OCI-LY1 (cell line): Measurements from ENCODE around the gene DSE.

Experiments
- EZH2 ChIP-seq: fragments of 200-600 bp; sonication (generic), shearing (Covaris generic); IDR thresholded peaks from 2 replicates; pipeline ENCODE4 v1.8.0; 2017; ENCODE audit warnings: borderline replicate concordance, mixed run types, mild to moderate bottlenecking, antibody characterized with exemption, low read length, moderate library complexity, mixed read lengths
- TF ChIP-seq, protein P1 (sequence below): fragments of 200-600 bp; sonication (generic), shearing (Covaris generic); IDR thresholded peaks from 2 replicates; pipeline ENCODE4 v1.5.1; 2017; ENCODE audit warnings: mild to moderate bottlenecking, antibody characterized with exemption, low read length, moderate library complexity, mixed read lengths

DNA sequence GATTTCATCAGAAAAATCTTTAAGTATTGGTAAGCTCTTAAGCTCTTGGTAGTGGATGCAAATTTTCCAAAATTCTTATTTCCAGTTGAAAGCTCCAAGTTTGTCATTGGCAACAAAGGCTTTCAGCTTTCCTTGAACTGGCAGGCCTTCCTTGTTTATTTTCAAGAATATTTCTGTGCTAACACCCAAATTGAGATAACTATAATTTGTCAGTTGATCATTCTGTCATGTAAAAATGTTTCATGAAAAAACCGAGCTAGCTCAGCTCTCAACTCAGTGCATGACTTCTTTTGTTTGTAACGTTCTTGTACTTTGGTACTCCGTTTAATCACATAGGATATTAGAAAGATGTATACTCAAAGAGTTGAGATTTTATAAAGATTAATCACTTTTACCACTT, 51.5 kb downstream of the DSE start:
- TF ChIP-seq, protein P1, sequence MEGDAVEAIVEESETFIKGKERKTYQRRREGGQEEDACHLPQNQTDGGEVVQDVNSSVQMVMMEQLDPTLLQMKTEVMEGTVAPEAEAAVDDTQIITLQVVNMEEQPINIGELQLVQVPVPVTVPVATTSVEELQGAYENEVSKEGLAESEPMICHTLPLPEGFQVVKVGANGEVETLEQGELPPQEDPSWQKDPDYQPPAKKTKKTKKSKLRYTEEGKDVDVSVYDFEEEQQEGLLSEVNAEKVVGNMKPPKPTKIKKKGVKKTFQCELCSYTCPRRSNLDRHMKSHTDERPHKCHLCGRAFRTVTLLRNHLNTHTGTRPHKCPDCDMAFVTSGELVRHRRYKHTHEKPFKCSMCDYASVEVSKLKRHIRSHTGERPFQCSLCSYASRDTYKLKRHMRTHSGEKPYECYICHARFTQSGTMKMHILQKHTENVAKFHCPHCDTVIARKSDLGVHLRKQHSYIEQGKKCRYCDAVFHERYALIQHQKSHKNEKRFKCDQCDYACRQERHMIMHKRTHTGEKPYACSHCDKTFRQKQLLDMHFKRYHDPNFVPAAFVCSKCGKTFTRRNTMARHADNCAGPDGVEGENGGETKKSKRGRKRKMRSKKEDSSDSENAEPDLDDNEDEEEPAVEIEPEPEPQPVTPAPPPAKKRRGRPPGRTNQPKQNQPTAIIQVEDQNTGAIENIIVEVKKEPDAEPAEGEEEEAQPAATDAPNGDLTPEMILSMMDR = no peak
- TF ChIP-seq EZH2 = no peak
